Transverse colon (tissue), 4 donors: ENCODE results near the gene CDKAL1. TPM values are rescaled to one million over a fixed set of nuclear protein-coding genes. Genes with fewer than 3 reads are reported as not detected.

ENCODE experiments used
- DNase-seq: peaks from one replicate; pipeline ENCODE4 v3.0.0-alpha.2; 2019
- H3K27ac ChIP-seq, 4 donors: fragments of 200-600 bp; sonication (generic); 2 replicates each; pipeline ENCODE4 v1.5.1; 2016 to 2018; ENCODE audit warnings: inconsistent platforms in 4 of 4
- H3K27me3 ChIP-seq: fragments of 200-600 bp; sonication (generic); 2 replicates; pipeline ENCODE4 v1.5.1; 2017; ENCODE audit warnings: inconsistent platforms
- H3K36me3 ChIP-seq, 4 donors: fragments of 200-600 bp; sonication (generic); 2 replicates each; pipeline ENCODE4 v1.5.1; 2017 to 2019; ENCODE audit warnings: inconsistent platforms in 4 of 4
- H3K4me1 ChIP-seq, 4 donors: fragments of 200-600 bp; sonication (generic); 2 replicates each; pipeline ENCODE4 v1.5.1; 2017 to 2020; ENCODE audit warnings: inconsistent platforms in 4 of 4
- H3K4me3 ChIP-seq, 4 donors: fragments of 200-600 bp; sonication (generic); 1 replicate in 1 of 4; 2 replicates in 3 of 4; pipeline versions ENCODE4 v1.5.1 to v1.6.1; 2017 to 2019; ENCODE audit warnings: inconsistent platforms in 4 of 4
- H3K9me3 ChIP-seq, 2 donors: fragments of 200-600 bp; sonication (generic); 2 replicates each; pipeline ENCODE4 v1.5.1; 2017 to 2019; ENCODE audit warnings: inconsistent platforms in 2 of 2
- EP300 ChIP-seq: sonication (generic); formaldehyde crosslinking; IDR thresholded peaks from one replicate; pipeline ENCODE4 v1.6.1; 2017; ENCODE audit warnings: antibody characterized with exemption, low read depth
- POLR2A ChIP-seq: fragments of 450-650 bp; IDR thresholded peaks from one replicate; pipeline ENCODE4 v1.6.1; 2016; ENCODE audit warnings: antibody characterized with exemption, mild to moderate bottlenecking, moderate library complexity
- POLR2AphosphoS5 ChIP-seq, 3 donors: sonication (generic); formaldehyde crosslinking; IDR thresholded peaks; one replicate each; pipeline ENCODE4 v1.6.1; 2016; ENCODE audit warnings: antibody characterized with exemption in 3 of 3
- WGBS, 2 donors: methylation state at CpG; one replicate each; pipeline ENCODE4 v1.1.5; 2018; ENCODE audit warnings: low coverage in 1 of 2; 5-methylcytosine and 5-hydroxymethylcytosine counted together
- in situ Hi-C, 4 donors: fragments of 200-750 bp; cut with MboI; loops; one replicate each; pipeline versions ENCODE4 v1.15.0 to v1.15.1; 2017; ENCODE audit warnings: low sequenced_read_pairs in 3 of 4, low pct_ligation_motif_present in 1 of 4, low pct_unique_long_range_greater_than_20kb in 1 of 4
- intact Hi-C: fragments of 100-400 bp; cut with DNase I; formaldehyde crosslinking; loops from one replicate; pipeline ENCODE4 v1.15.1; 2023; ENCODE audit warnings: low total_unique reads
- total RNA-seq, 4 donors: library from RNA; depleted of rRNA; stranded (reverse); fragments of >200 nt; gene quantifications; one replicate each; pipeline ENCODE4 v1.1.0, GENCODE V29; 2016
- TF ChIP-seq, protein P1 (sequence below), 5 experiments: fragments of 200-600 bp in 3 of 5; fragments of 450-650 bp in 2 of 5; sonication (generic) in 3 of 5; IDR thresholded peaks; 1 replicate in 2 of 5; 2 replicates in 3 of 5; pipeline ENCODE4 v1.5.1; 2016 to 2017; ENCODE audit warnings: antibody characterized with exemption in 5 of 5, inconsistent platforms in 3 of 5, mild to moderate bottlenecking in 2 of 5, moderate library complexity in 1 of 5

The CDKAL1 gene
- total RNA-seq, 4 donors from 2014 or later: 4.8 to 21.7 (median 12.5) TPM

DNA sequence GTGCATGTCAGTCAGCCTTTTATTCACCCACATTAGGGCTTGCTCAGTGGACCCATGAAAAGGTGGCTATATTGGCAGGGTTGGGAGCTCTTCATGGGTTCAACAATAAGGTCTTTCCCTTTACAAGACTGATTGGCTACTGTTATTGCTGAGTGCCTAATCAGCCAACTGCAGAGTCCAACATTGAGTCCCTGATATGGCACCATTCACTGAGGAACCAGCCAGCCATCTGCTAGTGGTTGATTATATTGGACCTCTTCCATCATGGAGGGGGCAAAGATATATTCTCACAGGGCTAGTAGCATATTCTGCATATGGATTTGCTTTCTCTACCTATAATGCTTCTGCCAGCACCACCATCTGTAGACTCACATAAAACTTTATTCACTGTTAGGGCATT, 69.9 kb downstream of the CDKAL1 start:
- in situ Hi-C loops: no loop called here
- intact Hi-C loops: no loop called here
- H3K27me3 ChIP-seq: no peaks in the 10 kb centered on the region
- H3K9me3 ChIP-seq: no peaks in the 10 kb centered on the region
- H3K4me1 ChIP-seq: no peaks in the 10 kb centered on the region
- no peak for DNase-seq
- H3K4me3 ChIP-seq: no peak overlapping the region
- TF ChIP-seq POLR2AphosphoS5 (IDR thresholded peaks at IDR 0.05) (no peak), POLR2A (no peak), EP300 (no peak)
- TF ChIP-seq, protein P1, sequence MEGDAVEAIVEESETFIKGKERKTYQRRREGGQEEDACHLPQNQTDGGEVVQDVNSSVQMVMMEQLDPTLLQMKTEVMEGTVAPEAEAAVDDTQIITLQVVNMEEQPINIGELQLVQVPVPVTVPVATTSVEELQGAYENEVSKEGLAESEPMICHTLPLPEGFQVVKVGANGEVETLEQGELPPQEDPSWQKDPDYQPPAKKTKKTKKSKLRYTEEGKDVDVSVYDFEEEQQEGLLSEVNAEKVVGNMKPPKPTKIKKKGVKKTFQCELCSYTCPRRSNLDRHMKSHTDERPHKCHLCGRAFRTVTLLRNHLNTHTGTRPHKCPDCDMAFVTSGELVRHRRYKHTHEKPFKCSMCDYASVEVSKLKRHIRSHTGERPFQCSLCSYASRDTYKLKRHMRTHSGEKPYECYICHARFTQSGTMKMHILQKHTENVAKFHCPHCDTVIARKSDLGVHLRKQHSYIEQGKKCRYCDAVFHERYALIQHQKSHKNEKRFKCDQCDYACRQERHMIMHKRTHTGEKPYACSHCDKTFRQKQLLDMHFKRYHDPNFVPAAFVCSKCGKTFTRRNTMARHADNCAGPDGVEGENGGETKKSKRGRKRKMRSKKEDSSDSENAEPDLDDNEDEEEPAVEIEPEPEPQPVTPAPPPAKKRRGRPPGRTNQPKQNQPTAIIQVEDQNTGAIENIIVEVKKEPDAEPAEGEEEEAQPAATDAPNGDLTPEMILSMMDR (IDR thresholded peaks at IDR 0.05): no peak
- no peak overlapping the region for H3K27ac ChIP-seq
- no peaks in the 10 kb centered on the region for H3K36me3 ChIP-seq

DNA sequence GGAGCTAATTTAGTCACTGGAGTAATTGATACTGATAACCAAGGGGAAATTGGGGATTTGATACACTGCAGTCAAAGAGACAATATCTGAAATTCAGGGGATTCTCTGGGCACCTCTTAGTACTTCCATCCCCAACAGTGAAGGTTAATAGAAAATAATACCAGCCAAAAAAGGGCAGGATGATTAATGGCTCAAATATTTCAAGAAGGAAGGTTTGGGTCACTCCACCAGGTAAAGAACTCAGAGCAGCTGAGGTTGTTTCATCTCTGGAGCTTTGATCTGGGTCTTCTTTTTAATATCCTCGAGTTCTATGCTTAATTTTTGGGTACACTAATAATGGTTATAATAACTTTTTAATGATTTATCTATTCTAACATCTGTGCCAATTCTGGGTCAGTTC, 70.8 kb downstream of the CDKAL1 start:
- in situ Hi-C loops: no loop called here

DNA sequence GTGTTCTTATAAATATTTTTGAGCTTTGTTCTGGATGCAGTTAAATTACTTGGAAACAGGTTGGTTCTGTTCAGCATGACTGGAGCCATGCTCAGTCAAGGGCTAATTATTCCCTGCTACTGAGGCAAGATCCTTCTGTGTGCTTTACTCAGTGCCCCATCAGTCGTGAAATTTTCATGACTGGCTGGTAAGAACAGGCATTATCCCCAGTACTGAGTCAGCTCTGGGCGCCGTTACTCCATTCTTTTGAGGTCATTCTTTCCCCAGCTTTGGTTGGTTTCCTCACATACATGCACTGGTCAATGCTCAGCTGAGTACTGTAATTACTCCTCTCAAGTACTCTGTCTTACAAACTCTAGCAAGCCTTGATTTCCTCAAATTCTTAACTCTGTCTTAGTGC, 71.3 kb downstream of the CDKAL1 start:
- Histone ChIP-seq H3K4me3 (no peak overlapping the region), H3K9me3 (no peaks in the 10 kb centered on the region), H3K4me1 (no peaks in the 10 kb centered on the region), H3K36me3 (no peaks in the 10 kb centered on the region), H3K27me3 (no peaks in the 10 kb centered on the region), H3K27ac (no peak overlapping the region)
- intact Hi-C loops (no loop called here), in situ Hi-C loops (no loop called here)
- TF ChIP-seq POLR2AphosphoS5 (IDR thresholded peaks at IDR 0.05): no peak
- TF ChIP-seq, protein P1 (IDR thresholded peaks at IDR 0.05): no peak
- no peak for TF ChIP-seq POLR2A
- TF ChIP-seq EP300: no peak
- 81% methylated on average over 3 of the region's 3 CpGs; no CpG with 5 or more reads in 1 of the 2 donors for WGBS, 2 donors
- no peak for DNase-seq

More for the DNA sequence above, 70.8 kb downstream of the CDKAL1 start:
- Histone ChIP-seq H3K27me3 (no peaks in the 10 kb centered on the region), H3K4me3 (no peak overlapping the region), H3K9me3 (no peaks in the 10 kb centered on the region), H3K4me1 (no peaks in the 10 kb centered on the region), H3K36me3 (no peaks in the 10 kb centered on the region), H3K27ac (no peak overlapping the region)
- DNase-seq: no peak
- intact Hi-C loops: no loop called here
- WGBS, 2 donors: 25 to 86% methylated on average over 1 of the region's 1 CpG
- TF ChIP-seq, protein P1 (IDR thresholded peaks at IDR 0.05): no peak
- TF ChIP-seq POLR2A (no peak), EP300 (no peak), POLR2AphosphoS5 (IDR thresholded peaks at IDR 0.05) (no peak)

DNA sequence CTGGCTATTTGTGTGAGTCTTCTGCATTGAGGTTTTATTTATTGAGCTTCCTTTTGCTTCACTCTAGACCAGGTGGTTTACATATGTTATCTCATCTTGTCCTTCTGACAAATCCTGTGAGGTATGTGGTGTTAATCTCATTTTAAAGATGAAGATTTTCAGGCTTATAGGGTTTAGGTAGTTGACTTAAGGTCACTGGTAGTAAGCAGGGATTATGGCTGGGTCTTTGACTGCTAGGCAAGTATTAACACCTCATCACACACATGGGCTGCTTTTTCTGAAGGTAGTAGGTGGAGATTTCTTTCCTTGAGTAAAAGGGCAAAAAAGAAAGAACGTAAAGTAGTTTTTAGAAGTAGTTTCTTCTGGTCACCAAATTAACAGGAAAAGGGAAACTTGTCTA, 72.6 kb downstream of the CDKAL1 start:
- WGBS, 2 donors: 86 to 96% methylated on average over 1 of the region's 1 CpG
- in situ Hi-C loops (no loop called here), intact Hi-C loops (no loop called here)
- no peak overlapping the region for H3K4me3 ChIP-seq
- H3K36me3 ChIP-seq: no peaks in the 10 kb centered on the region
- TF ChIP-seq, protein P1 (IDR thresholded peaks at IDR 0.05): no peak
- no peak for TF ChIP-seq POLR2AphosphoS5 (IDR thresholded peaks at IDR 0.05)
- H3K27ac ChIP-seq: no peak overlapping the region
- no peak for DNase-seq
- no peaks in the 10 kb centered on the region for H3K4me1 ChIP-seq
- no peaks in the 10 kb centered on the region for H3K27me3 ChIP-seq
- no peaks in the 10 kb centered on the region for H3K9me3 ChIP-seq
